Left lung (tissue), 10 donors: ENCODE measurements around the gene ZNRF2. TPM values are rescaled to one million over a fixed set of nuclear protein-coding genes. Genes with fewer than 3 reads are reported as not detected.
"Not testable (repeated sequence)": the region's sequence is repeated elsewhere in the genome, so short reads cannot be mapped to it uniquely, and the experiment has no call there.

ENCODE experiments used
- ATAC-seq: fragments of 200-7000 bp; cut with Tn5 transposase; one replicate; pipeline ENCODE4 v1.9.1; 2020; ENCODE audit warnings: moderate library complexity
- DNase-seq, 4 donors: peaks; one replicate each; pipeline ENCODE4 v3.0.0-alpha.2; 2013 to 2020
- H3K27ac ChIP-seq, 2 donors: fragments of 200-600 bp; sonication (generic) in 1 of 2; one replicate each; pipeline versions ENCODE4 v1.5.0 to v1.8.0; 2020 to 2021
- H3K27me3 ChIP-seq, 2 donors: fragments of 200-600 bp; sonication (generic) in 1 of 2; one replicate each; pipeline versions ENCODE4 v1.5.0 to v1.8.0; 2020 to 2021
- H3K36me3 ChIP-seq, 2 donors: fragments of 200-600 bp; sonication (generic) in 1 of 2; one replicate each; pipeline versions ENCODE4 v1.5.0 to v1.8.0; 2020 to 2021
- H3K4me1 ChIP-seq, 2 donors: fragments of 200-600 bp; one replicate each; pipeline ENCODE4 v1.8.0; 2021
- H3K4me3 ChIP-seq, 2 donors: fragments of 200-600 bp; sonication (generic) in 1 of 2; one replicate each; pipeline versions ENCODE4 v1.5.0 to v1.8.0; 2020 to 2021; ENCODE audit warnings: mild to moderate bottlenecking in 1 of 2
- H3K9me3 ChIP-seq, 2 donors: fragments of 200-600 bp; sonication (generic) in 1 of 2; one replicate each; pipeline versions ENCODE4 v1.5.0 to v1.8.0; 2020 to 2021
- CTCF ChIP-seq, 2 donors: fragments of 200-600 bp; sonication (generic) in 1 of 2; IDR thresholded peaks; one replicate each; pipeline versions ENCODE4 v1.5.0 to v1.8.0; 2021; ENCODE audit warnings: antibody characterized with exemption in 2 of 2
- intact Hi-C, 2 donors: fragments of 100-400 bp; cut with DNase I; formaldehyde crosslinking; loops; one replicate each; pipeline versions ENCODE4 v1.11.2 to v1.14.2; 2022
- polyA plus RNA-seq, 6 donors: library from polyadenylated mRNA; unstranded; fragments of 120-200 nt; gene quantifications; one replicate each; pipeline ENCODE4 v1.2.1, GENCODE V29; 2013; ENCODE audit not compliant: insufficient read length in 6 of 6
- total RNA-seq, 2 donors: library from RNA; stranded (reverse); fragmentation: NEBNext Ultra II Directional; extraction: Animal tissue kit (Norgen Biotek cat#: 25700); gene quantifications; one replicate each; pipeline ENCODE4 v1.2.1, GENCODE V29; 2021
- donor health status: DM: no; HTN: yes; CAD: no.
- donor health status: DM: no; HTN: no; CAD: no.

Gene ZNRF2
- total and polyA plus RNA-seq, 8 donors, result 10.9 to 19.5 (median 12.4) TPM

- no peak for TF ChIP-seq CTCF (IDR thresholded peaks at IDR 0.05)
- intact Hi-C loops, result no loop called here
- Histone ChIP-seq H3K4me3 (no peak overlapping the region), H3K4me1 (no peaks in the 10 kb centered on the region), H3K9me3 (no peaks in the 10 kb centered on the region), H3K27me3 (no peaks in the 10 kb centered on the region), H3K27ac (no peak overlapping the region), H3K36me3 (no peaks in the 10 kb centered on the region)
- DNase-seq, result no peak
- no peak for ATAC-seq
Observed at GRCh38 chr7:30260246-30260768, 24.1 kb upstream of the ZNRF2 start.

DNA sequence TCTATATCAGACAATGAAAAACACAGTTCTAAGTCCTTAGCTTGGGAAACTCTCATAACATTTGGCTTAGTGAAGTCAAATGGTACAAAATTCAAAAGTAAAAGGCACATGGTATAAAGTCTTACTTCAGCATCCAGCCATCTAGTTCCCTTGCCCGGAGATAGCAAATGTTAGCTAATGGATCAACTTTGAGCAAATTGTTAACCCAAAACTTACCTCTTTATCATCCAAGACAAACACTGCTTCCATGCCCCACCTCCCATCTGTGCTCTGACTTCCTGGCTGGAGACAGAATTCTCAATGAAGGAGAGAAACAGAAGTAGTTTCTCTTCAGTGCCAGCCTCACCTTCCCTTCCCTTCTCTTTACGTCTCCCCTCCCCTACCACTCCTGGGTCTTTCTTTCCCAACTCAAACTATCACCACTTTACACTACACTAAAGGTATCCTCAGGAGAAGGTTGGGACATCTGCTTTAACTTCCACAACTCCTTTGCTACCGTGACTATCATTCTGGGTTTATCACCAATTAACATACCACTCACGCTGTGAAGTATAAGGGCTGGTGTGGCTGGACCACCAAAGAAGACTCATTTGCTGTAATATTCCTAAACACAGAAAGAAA, 21.2 kb upstream of the ZNRF2 start:
- H3K27me3 ChIP-seq, result no peaks in the 10 kb centered on the region
- no peak for TF ChIP-seq CTCF (IDR thresholded peaks at IDR 0.05)
- no peaks in the 10 kb centered on the region for H3K4me1 ChIP-seq
- H3K4me3 ChIP-seq, result no peak overlapping the region
- no peak for ATAC-seq
- no peaks in the 10 kb centered on the region for H3K9me3 ChIP-seq
- H3K36me3 ChIP-seq, result no peaks in the 10 kb centered on the region
- intact Hi-C loops, result no loop called here
- H3K27ac ChIP-seq, result no peak overlapping the region
- no peak for DNase-seq

DNA sequence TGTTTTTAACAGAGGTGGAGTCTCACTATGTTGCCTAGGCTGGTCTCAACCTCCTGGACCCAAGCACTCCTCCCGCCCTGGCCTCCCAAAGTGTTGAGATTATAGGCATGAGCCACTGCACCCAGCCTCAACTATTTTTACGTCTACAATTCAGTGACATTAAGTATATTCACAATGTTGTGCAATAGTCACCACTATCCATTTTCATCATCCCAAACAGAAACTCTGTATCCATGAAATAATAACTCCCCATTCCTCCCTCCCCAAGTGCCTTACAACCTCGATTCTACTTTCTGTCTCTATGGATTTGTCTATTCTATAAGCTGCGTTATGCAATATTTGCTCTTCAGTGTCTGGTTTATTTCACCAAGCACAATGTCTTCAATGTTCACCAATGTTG, 20.3 kb upstream of the ZNRF2 start:
- Histone ChIP-seq H3K4me1 (no peaks in the 10 kb centered on the region), H3K4me3 (no peak overlapping the region), H3K27ac (no peak overlapping the region), H3K36me3 (no peaks in the 10 kb centered on the region), H3K27me3 (no peaks in the 10 kb centered on the region), H3K9me3 (no peaks in the 10 kb centered on the region)
- intact Hi-C loops, result no loop called here
- no peak for ATAC-seq
- TF ChIP-seq CTCF (IDR thresholded peaks at IDR 0.05), result no peak
- no peak for DNase-seq

DNA sequence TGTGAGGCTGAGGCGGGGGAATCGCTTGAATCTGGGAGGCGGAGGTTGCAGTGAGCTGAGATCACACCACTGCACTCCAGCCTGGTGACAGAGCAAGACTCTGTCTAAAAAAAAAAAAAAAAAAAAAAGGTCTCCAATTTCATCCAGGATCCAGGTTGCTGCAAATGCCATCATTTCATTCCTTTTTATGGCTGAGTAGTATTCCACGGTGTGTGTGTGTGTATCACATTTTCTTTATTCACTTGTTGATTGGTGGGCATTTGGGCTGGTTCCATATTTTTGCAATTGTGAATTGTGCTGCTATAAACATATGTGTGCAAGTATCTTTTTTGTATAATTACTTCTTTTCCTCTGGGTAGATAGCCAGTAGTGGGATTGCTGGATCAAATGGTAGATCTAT, 19.2 kb upstream of the ZNRF2 start:
- intact Hi-C loops, ATAC-seq, DNase-seq: not testable (repeated sequence)

GRCh38 chr7:30266686-30267085, 17.7 kb upstream of the ZNRF2 start:
- TF ChIP-seq CTCF (IDR thresholded peaks at IDR 0.05), result no peak
- H3K36me3 ChIP-seq, result no peaks in the 10 kb centered on the region
- DNase-seq (no peak), ATAC-seq (no peak)
- intact Hi-C loops, result no loop called here
- no peak overlapping the region for H3K27ac ChIP-seq
- no peak overlapping the region for H3K4me3 ChIP-seq
- H3K9me3 ChIP-seq, result no peaks in the 10 kb centered on the region
- H3K4me1 ChIP-seq, result peaks cover 0 to 7% of the 10 kb centered on the region in 2 donors
- no peaks in the 10 kb centered on the region for H3K27me3 ChIP-seq

More for the DNA sequence above, 19.2 kb upstream of the ZNRF2 start:
- not testable (repeated sequence) for H3K36me3 ChIP-seq, H3K9me3 ChIP-seq, H3K27me3 ChIP-seq, H3K4me1 ChIP-seq, H3K4me3 ChIP-seq, H3K27ac ChIP-seq

DNA sequence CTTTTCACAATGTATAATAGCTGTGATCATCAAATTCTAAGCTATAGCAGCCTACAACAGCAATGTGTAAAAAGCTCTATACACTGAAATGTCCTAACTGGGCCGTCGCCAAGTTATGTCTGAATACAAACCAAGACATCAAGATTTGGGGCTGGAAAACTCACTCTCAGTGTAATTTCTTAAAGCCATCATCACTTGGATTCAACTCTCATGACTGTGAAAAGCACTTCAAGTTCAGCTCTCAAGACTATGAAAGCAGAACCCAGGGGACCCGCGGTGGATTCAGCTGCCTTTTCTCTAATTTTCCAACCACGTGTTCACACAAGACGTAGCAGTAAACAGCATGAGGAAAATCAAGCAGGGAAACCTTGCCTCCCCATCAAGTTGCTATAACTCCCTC, 15.8 kb upstream of the ZNRF2 start:
- no peaks in the 10 kb centered on the region for H3K9me3 ChIP-seq
- no peaks in the 10 kb centered on the region for H3K36me3 ChIP-seq
- DNase-seq (no peak), ATAC-seq (no peak)
- H3K4me1 ChIP-seq, result peaks cover 0 to 7% of the 10 kb centered on the region in 2 donors
- no peak for TF ChIP-seq CTCF (IDR thresholded peaks at IDR 0.05)
- no peak overlapping the region for H3K4me3 ChIP-seq
- intact Hi-C loops, result no loop called here
- H3K27ac ChIP-seq, result no peak overlapping the region
- no peaks in the 10 kb centered on the region for H3K27me3 ChIP-seq
